ENCODE measurements around the gene SLC28A1.

DNA sequence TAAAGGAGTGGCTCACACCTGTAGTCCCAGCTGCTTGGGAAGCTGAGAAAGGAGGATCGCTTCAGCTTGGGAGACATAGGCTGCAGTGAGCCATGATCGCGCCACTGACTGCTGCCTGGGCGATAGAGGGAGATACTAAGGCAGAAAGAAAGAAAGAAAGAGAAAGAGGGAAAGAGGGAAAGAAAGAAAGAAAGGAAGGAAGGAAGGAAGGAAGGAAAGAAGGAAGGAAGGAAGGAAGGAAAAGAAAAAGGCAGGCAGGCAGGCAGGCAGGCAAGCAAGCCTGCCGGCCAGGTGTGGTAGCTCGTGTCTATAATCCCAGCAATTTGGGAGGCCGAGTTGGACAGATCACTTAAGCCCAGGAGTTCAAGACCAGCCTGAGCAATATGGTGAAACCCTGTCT, 15.3 kb downstream of the SLC28A1 start:
- TF ChIP-seq, protein P1, sequence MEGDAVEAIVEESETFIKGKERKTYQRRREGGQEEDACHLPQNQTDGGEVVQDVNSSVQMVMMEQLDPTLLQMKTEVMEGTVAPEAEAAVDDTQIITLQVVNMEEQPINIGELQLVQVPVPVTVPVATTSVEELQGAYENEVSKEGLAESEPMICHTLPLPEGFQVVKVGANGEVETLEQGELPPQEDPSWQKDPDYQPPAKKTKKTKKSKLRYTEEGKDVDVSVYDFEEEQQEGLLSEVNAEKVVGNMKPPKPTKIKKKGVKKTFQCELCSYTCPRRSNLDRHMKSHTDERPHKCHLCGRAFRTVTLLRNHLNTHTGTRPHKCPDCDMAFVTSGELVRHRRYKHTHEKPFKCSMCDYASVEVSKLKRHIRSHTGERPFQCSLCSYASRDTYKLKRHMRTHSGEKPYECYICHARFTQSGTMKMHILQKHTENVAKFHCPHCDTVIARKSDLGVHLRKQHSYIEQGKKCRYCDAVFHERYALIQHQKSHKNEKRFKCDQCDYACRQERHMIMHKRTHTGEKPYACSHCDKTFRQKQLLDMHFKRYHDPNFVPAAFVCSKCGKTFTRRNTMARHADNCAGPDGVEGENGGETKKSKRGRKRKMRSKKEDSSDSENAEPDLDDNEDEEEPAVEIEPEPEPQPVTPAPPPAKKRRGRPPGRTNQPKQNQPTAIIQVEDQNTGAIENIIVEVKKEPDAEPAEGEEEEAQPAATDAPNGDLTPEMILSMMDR (conservative IDR thresholded peaks at IDR 0.05; ENCODE audit: low read depth, low read length) = no peak
- no peak for TF ChIP-seq EZH2 (IDR thresholded peaks at IDR 0.05; ENCODE audit: low read length, unreplicated experiment)
